Neuronal stem cell (in vitro differentiated cells): ENCODE results near the gene BTRC.

Source experiments
- DNase-seq: peaks from one replicate; pipeline ENCODE4 v3.0.0-alpha.2; 2013; ENCODE audit warnings: low spot score
- H2AFZ ChIP-seq: one replicate; pipeline ENCODE4 v1.6.1; 2013; ENCODE audit warnings: mild to moderate bottlenecking, low read length, inconsistent platforms
- H2AK5ac ChIP-seq: 2 replicates; pipeline ENCODE4 v1.6.1; 2013; ENCODE audit warnings: low read depth, mild to moderate bottlenecking, inconsistent platforms, low read length, moderate library complexity, mixed read lengths
- H2BK120ac ChIP-seq: 2 replicates; pipeline ENCODE4 v1.6.1; 2013; ENCODE audit warnings: low read depth, mild to moderate bottlenecking, inconsistent platforms, low read length, moderate library complexity, mixed read lengths
- H2BK12ac ChIP-seq: one replicate; pipeline ENCODE4 v1.6.1; 2013; ENCODE audit warnings: low read length, inconsistent platforms
- H2BK15ac ChIP-seq: 2 replicates; pipeline ENCODE4 v1.6.1; 2013; ENCODE audit warnings: mild to moderate bottlenecking, low read length, inconsistent platforms, mixed read lengths
- H2BK5ac ChIP-seq: one replicate; pipeline ENCODE4 v1.6.1; 2013; ENCODE audit warnings: inconsistent platforms, mild to moderate bottlenecking, low read length, moderate library complexity
- H3K14ac ChIP-seq: one replicate; pipeline ENCODE4 v1.6.1; 2013; ENCODE audit warnings: low read length, inconsistent platforms
- H3K18ac ChIP-seq: 2 replicates; pipeline ENCODE4 v1.6.1; 2013; ENCODE audit warnings: low read length, inconsistent platforms
- H3K23ac ChIP-seq: 2 replicates; pipeline ENCODE4 v1.6.1; 2013; ENCODE audit warnings: low read depth, mild to moderate bottlenecking, mixed read lengths, low read length, inconsistent platforms; ENCODE audit not compliant: poor library complexity
- H3K27ac ChIP-seq: replicated peaks from 3 replicates; pipeline ENCODE4 v1.5.1; 2013; ENCODE audit warnings: low read length, inconsistent platforms
- H3K27me3 ChIP-seq, 3 experiments: 2 replicates each; pipeline ENCODE4 v1.6.1; 2013; ENCODE audit warnings: low read length in 3 of 3, mild to moderate bottlenecking in 2 of 3, inconsistent platforms in 1 of 3, low read depth in 1 of 3, mixed read lengths in 1 of 3, moderate library complexity in 1 of 3; ENCODE audit not compliant: control insufficient read depth in 3 of 3, insufficient read depth in 3 of 3
- H3K36me3 ChIP-seq, 2 donors: replicated peaks in 1 of 2; 2 replicates each; pipeline ENCODE4 v1.6.1; 2013; ENCODE audit warnings: low read length in 2 of 2; ENCODE audit not compliant: control insufficient read depth in 2 of 2, insufficient read depth in 2 of 2
- H3K4ac ChIP-seq: 2 replicates; pipeline ENCODE4 v1.6.1; 2013; ENCODE audit warnings: inconsistent platforms, mild to moderate bottlenecking, low read length, moderate library complexity
- H3K4me1 ChIP-seq, 2 donors: 1 replicate in 1 of 2; 2 replicates in 1 of 2; pipeline ENCODE4 v1.6.1; 2013; ENCODE audit warnings: low read length in 2 of 2, low read depth in 1 of 2; ENCODE audit not compliant: control insufficient read depth in 2 of 2, insufficient read depth in 1 of 2
- H3K4me2 ChIP-seq: one replicate; pipeline ENCODE4 v1.6.1; 2013; ENCODE audit warnings: mild to moderate bottlenecking, low read length, inconsistent platforms; ENCODE audit not compliant: insufficient read depth, poor library complexity, severe bottlenecking
- H3K4me3 ChIP-seq, 2 donors: 2 replicates each; pipeline ENCODE4 v1.5.1; 2013; ENCODE audit warnings: low read length in 2 of 2, mild to moderate bottlenecking in 2 of 2, inconsistent platforms in 1 of 2, moderate library complexity in 1 of 2
- H3K79me1 ChIP-seq: one replicate; pipeline ENCODE4 v1.6.1; 2013; ENCODE audit warnings: low read depth, mild to moderate bottlenecking, inconsistent platforms, low read length, moderate library complexity
- H3K9ac ChIP-seq: one replicate; pipeline ENCODE4 v1.6.1; 2013; ENCODE audit warnings: mild to moderate bottlenecking, low read depth, low read length, inconsistent platforms; ENCODE audit not compliant: poor library complexity
- H3K9me3 ChIP-seq, 2 donors: replicated peaks in 1 of 2; 2 replicates each; pipeline versions ENCODE3 to v1.6.1; 2013; ENCODE audit warnings: low read length in 2 of 2, mild to moderate bottlenecking in 2 of 2, inconsistent platforms in 1 of 2, low read depth in 1 of 2, mixed read lengths in 1 of 2, moderate library complexity in 1 of 2; ENCODE audit not compliant: control insufficient read depth in 2 of 2, insufficient read depth in 1 of 2
- H4K8ac ChIP-seq: one replicate; pipeline ENCODE4 v1.6.1; 2013; ENCODE audit warnings: low read depth, mild to moderate bottlenecking, inconsistent platforms, low read length, moderate library complexity
- H4K91ac ChIP-seq: one replicate; pipeline ENCODE4 v1.6.1; 2013; ENCODE audit warnings: low read length, low read depth, mild to moderate bottlenecking, inconsistent platforms; ENCODE audit not compliant: poor library complexity
- WGBS, 2 donors: extraction: QIAGEN DNeasy Blood & Tissue Kit; methylation state at CpG; one replicate each; pipeline ENCODE4 v1.1.7; 2013; ENCODE audit warnings: missing lambda C conversion rate in 2 of 2, mixed read lengths in 1 of 2; ENCODE audit not compliant: insufficient read length in 2 of 2, insufficient replicate concordance in 1 of 2; ENCODE audit errors: extremely low coverage in 2 of 2; 5-methylcytosine and 5-hydroxymethylcytosine counted together

The BTRC gene

GRCh38 chr10:101558671-101559595, 205.0 kb downstream of the BTRC start:
- Histone ChIP-seq H3K23ac (no peak overlapping the region), H3K4ac (no peak overlapping the region), H2BK5ac (no peak overlapping the region), H3K18ac (peak overlapping the region; percentile 2), H3K4me1 (peaks cover 0 to 2% of the 10 kb centered on the region in 2 donors), H3K14ac (no peak overlapping the region), H3K9me3 (peaks cover 0 to 2% of the 10 kb centered on the region in 2 donors), H4K91ac (no peak overlapping the region), H3K4me2 (no peak overlapping the region), H2AK5ac (no peak overlapping the region), H3K9ac (no peak overlapping the region), H3K79me1 (no peaks in the 10 kb centered on the region), H3K36me3 (peaks cover 0 to 7% of the 10 kb centered on the region in 2 donors), H2BK120ac (no peak overlapping the region), H3K27me3 (peaks cover 0 to 21% (median 0%) of the 10 kb centered on the region in 3 experiments), H4K8ac (no peak overlapping the region), H2AFZ (no peak overlapping the region), H3K27ac (no peak overlapping the region), H2BK15ac (no peak overlapping the region), H3K4me3 (no peak overlapping the region), H2BK12ac (no peak overlapping the region)
- DNase-seq, result no peak
- no CpG with 5 or more reads among the region's 18 CpGs for WGBS, 2 donors

- no peak overlapping the region for H3K4me2 ChIP-seq
- peaks cover 0 to 4% of the 10 kb centered on the region in 2 donors for H3K36me3 ChIP-seq
- H3K9me3 ChIP-seq, result peaks cover 0 to 2% of the 10 kb centered on the region in 2 donors
- no peak overlapping the region for H4K91ac ChIP-seq
- H2BK12ac ChIP-seq, result no peak overlapping the region
- no peak overlapping the region for H4K8ac ChIP-seq
- no peak overlapping the region for H3K4ac ChIP-seq
- H3K14ac ChIP-seq, result no peak overlapping the region
- no peak overlapping the region for H3K9ac ChIP-seq
- no peak overlapping the region for H3K4me3 ChIP-seq
- no peak overlapping the region for H2BK5ac ChIP-seq
- peaks cover 0 to 2% of the 10 kb centered on the region in 2 donors for H3K4me1 ChIP-seq
- H3K23ac ChIP-seq, result no peak overlapping the region
- no peak overlapping the region for H2AFZ ChIP-seq
- peak overlapping the region; percentile 30 for H3K18ac ChIP-seq
- WGBS, 2 donors, result no CpG with 5 or more reads among the region's 12 CpGs
- no peak for DNase-seq
- peaks cover 0 to 23% (median 0%) of the 10 kb centered on the region in 3 experiments for H3K27me3 ChIP-seq
- peak overlapping the region; percentile 66 for H2AK5ac ChIP-seq
- H3K27ac ChIP-seq, result no peak overlapping the region
- no peaks in the 10 kb centered on the region for H3K79me1 ChIP-seq
- H2BK15ac ChIP-seq, result peak overlapping the region; percentile 39
- no peak overlapping the region for H2BK120ac ChIP-seq
Observed at GRCh38 chr10:101559596-101560297, 205.8 kb downstream of the BTRC start.

- Histone ChIP-seq H3K9me3 (peaks cover 0 to 2% of the 10 kb centered on the region in 2 donors), H3K4me1 (peaks cover 0 to 2% of the 10 kb centered on the region in 2 donors), H4K91ac (no peak overlapping the region), H3K4me2 (no peak overlapping the region), H3K14ac (no peak overlapping the region), H3K9ac (no peak overlapping the region), H3K27me3 (peaks cover 0 to 31% (median 0%) of the 10 kb centered on the region in 3 experiments), H2BK15ac (peak overlapping the region; percentile 49), H3K4me3 (no peak overlapping the region), H2BK5ac (peak overlapping the region; percentile 34), H3K4ac (no peak overlapping the region), H3K23ac (no peak overlapping the region), H2BK12ac (no peak overlapping the region), H2AFZ (no peak overlapping the region), H3K27ac (no peak overlapping the region), H2BK120ac (no peak overlapping the region), H2AK5ac (peak overlapping the region; percentile 66), H4K8ac (no peak overlapping the region), H3K79me1 (no peaks in the 10 kb centered on the region), H3K18ac (peak overlapping the region; percentile 62), H3K36me3 (peaks cover 0 to 1% of the 10 kb centered on the region in 2 donors)
- DNase-seq, result no peak
- WGBS, 2 donors, result no CpG with 5 or more reads among the region's 2 CpGs
Observed at GRCh38 chr10:101560298-101561067, 206.5 kb downstream of the BTRC start.
